Activated T-helper 1 cell treated with anti-CD3 and anti-CD28 coated beads, Interleukin-2, amount 50 U/mL, for 16 hours (primary cell): ENCODE data around the gene IFITM10.

Experiments used
- DNase-seq, 2 donors: peaks; one replicate each; pipeline ENCODE4 v3.0.0-alpha.2; 2020; ENCODE audit warnings: low read depth in 1 of 2, low spot score in 1 of 2

Gene IFITM10

DNA sequence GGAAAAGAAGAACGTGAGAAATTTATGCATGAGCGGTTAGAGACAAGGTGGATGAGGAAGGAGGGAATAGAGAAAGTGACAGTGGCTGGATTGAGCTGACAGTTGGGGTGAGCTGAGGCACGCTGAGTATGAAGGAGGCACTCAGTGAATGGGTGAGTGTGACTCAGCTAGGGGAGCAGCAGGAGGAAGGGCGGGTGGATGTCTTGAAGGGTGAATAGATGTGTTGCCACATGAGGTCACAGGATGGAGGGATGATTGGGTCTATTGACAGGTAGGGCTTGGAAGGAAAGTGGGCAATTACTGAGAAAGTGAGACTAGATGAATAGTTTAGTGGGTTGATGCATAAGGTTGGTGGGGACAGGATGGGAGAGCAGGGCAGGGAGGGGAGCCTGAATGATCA, 8.0 kb downstream of the IFITM10 start:
- no peak for DNase-seq

- no peak for DNase-seq
These were observed 8.7 kb downstream of the IFITM10 start for GRCh38 chr11:1741741-1742140.

DNA sequence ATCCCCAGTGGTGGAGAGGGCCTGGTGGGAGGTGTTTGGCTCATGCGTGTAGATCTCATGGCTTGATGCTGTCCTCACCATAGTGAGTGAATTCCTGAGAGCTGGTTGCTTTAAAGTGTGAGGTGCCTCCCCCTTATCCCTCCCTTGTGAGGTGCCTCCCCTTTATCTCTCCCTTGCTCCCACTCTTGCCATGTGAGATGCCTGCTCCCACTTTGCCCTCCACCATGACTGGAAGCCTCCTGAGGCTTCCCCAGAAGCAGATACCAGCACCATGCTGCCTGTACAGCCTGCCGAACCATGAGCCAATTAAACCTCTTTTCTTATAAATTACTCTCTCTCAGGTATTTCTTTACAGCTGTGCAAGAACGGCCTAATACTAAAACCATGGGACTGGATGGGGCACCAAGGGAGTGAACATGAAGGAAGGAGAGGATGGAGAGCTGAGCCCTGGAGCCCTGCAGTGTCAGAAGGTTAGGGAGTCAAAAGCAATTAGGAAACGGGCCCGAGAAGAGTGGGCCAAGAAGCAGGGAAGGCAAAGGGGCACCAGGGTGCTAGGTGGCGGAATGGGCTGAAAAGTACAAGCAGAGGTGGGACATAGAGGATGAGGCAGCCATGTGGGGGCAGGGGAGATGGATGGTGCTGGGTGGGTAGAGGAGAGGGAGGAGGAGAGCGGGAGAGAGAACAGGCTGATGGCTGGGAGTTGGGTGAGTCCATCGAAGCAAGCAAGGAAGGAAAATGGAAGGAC, 9.4 kb downstream of the IFITM10 start:
- DNase-seq = no peak

DNA sequence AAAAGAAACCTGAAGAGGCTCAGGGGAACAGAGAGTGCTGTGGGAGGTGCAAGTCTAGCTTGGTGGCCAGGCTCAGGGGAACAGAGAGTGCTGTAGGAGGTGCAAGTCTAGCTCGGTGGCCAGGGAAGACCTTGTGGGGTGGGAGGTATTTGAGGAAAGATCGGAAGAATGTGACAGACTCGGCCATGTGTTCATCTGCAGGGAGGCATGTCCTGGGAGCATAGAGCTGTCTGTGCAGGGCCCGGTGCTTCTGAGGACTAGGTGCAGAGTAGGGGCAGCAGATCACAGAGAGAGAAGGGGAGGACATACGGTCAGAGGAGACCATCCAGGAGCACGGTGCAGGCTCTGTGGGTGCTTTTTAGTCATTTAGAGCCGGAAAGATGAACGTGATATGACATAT, 10.8 kb downstream of the IFITM10 start:
- no peak for DNase-seq

- DNase-seq = no peak
These were observed 12.0 kb downstream of the IFITM10 start for GRCh38 chr11:1738380-1738779.

GRCh38 chr11:1737080-1737757, 13.2 kb downstream of the IFITM10 start:
- DNase-seq = no peak

GRCh38 chr11:1736447-1736992, 13.9 kb downstream of the IFITM10 start:
- DNase-seq = no peak

- DNase-seq = no peak
These were observed 15.1 kb downstream of the IFITM10 start for GRCh38 chr11:1735271-1735670.

- no peak for DNase-seq
These were observed 15.7 kb downstream of the IFITM10 start for GRCh38 chr11:1734641-1735081.

DNA sequence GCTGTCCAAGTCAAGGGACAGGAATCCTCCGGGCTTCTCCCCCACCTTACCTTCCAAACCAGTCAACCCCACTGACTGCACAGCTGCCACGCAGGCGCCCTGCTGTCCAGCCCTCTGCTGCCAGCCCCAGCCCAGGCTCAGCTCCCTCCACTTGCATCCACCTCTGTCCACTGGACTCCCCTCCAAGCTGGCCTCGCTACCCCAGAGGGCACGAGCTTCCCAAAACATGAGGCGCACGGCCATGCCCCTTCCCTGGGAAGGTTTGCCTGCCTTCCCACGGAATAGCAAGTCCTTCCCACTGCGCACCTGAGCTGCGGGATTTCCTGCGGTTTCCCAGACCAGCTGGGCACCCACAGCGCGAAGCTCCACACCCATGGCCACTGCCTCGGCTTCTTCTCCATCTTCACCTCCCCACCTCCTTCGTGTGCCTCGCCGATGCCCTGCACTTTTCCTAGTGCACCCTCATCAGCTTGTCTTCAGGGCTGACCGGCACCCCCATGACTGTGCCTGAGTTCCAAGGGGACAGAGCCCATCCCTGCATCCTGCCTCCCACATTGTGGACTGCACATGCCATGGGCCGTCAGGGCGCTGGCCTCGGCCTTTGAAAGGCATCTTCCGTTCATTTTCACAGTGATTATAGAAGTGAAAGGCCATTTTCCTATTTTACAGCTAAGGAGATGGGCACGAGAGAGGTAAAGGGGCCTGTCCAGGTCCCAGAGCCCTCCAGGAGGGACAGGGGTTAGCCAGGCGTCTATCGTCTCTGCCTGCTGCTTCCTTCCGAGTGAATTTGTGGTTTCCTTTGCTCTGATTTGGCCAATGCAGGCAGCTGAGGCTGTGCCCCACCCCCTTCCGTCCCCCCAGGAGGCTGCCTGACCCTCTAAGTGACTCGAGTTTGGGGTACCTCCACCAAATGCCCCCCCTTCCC, 16.4 kb downstream of the IFITM10 start:
- no peak for DNase-seq

GRCh38 chr11:1733009-1733715, 17.2 kb downstream of the IFITM10 start:
- no peak for DNase-seq

DNA sequence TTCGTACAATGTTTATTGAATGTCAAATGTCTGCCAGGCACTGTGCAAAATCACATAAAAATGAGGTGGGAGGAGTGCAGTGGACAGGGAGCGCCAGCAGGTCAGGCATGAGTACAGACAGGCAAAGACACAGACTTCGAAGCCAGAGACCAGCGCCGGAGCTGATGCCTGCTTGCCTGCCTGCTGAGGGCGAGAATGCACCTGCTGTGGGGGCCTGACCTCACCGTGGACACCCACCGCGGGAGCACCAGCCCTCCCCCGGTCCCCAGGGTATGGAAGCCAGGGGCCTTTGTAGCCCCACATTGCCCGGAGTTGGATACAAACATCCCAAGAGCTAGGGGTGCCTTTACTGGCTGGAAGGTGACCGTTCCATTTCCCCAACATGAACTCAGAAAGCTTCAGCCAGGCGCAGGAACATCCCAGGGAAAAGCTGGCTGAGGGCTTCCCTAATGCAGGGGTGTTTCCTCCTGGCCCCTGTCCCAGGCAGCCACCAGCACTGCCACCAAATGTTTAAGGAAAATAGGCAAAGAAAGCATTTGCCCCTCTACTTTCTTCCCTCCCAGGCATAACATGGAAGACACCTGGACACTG, 17.9 kb downstream of the IFITM10 start:
- DNase-seq = no peak

- no peak for DNase-seq
These were observed 18.8 kb downstream of the IFITM10 start for GRCh38 chr11:1731451-1732059.

GRCh38 chr11:1730059-1730629, 20.3 kb downstream of the IFITM10 start:
- no peak for DNase-seq

- DNase-seq = no peak
These were observed 20.7 kb downstream of the IFITM10 start for GRCh38 chr11:1729692-1730011.

DNA sequence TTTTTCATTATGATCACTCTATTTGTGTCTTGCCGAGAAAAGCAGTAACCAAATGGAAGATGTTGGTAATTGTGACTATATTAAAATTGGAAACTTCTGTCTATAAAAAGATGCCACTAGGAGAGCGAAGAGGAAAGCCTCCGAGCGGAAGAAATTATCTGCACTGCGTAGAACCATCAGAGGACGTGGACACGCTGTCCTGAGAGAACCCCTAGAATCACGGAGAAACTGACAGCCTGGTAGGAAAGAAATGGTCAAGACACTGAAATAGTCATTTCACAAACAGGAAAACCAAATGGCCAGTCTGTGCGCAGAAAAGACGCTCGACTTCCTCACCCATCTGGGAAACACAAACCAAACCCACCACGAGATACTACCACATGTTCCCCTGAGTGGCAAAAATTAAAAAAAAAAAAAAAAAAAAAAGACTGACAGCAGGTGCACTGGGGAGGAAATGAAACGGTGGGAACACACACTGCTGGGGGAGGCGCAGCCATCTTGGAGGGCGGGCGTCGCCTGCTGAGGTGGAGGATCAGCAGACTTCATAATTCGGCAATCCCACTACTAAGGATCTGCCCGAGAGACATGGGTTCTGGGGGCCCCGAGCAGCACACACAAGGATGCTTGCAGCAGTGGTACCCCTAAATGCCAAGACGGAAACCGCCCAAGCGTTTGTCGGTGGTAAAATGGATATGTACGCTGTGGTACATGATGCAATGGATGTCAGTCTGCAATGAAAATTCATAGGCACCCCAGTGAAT, 21.3 kb downstream of the IFITM10 start:
- no peak for DNase-seq

- DNase-seq = no peak
These were observed 22.1 kb downstream of the IFITM10 start for GRCh38 chr11:1728301-1728700.

DNA sequence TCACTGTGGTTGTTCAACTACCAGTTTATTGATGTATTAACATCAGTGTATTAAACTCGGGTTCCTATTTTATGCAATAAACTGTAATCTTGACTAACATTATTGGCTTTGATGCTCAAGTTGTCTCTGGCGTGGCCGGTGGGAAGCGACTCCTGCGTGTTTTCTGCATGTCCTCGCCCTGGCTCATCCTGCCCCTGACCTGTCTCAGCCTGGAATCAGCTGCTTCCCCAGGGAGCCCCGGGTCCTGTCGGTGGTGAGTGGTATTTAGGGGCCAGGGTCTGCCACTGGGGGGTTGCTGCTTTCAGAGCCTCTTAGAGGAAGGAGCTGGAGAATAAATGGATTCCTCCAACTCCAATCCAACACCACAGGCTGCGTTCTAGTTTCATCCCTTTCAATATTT, 22.5 kb downstream of the IFITM10 start:
- DNase-seq = no peak

DNA sequence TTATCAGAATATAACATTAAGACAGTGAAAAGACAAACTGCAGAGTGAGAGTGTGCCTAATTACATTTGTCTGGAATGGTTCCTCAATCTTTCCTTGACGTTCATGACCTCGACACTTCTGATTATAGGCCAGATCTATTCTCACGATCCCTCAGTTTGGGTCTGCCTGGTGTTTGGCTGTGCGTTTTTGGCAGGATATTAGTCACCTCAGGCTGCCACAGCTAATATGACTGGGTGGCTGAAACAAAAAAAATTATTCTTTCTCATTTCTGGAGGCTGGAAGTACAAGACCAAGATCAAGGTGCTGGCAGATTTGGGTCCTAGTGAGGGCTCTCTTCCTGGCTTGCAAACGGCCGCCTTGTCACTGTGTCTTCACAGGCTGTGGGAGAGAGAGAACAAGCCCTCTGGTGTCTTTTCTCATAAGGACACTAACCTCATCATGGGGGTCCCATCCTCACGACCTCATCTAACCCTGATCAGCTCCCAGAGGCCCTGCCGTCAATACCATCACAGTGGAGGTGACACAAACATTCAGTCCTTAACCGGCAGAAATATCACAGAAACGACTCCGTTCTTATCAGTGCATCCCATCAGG, 23.2 kb downstream of the IFITM10 start:
- no peak for DNase-seq
